ENCODE data around the gene CEP83.

- TF ChIP-seq GATA2 (IDR thresholded peaks at IDR 0.05; ENCODE audit: low read depth, low read length) (no peak), GATA3 (IDR thresholded peaks at IDR 0.05; ENCODE audit: low read depth, low read length) (no peak)
These were observed 155.7 kb downstream of the CEP83 start for GRCh38 chr12:94304012-94304411.
